ENCODE results near the gene ZNF391.
"Not testable (repeated sequence)": the region's sequence is repeated elsewhere in the genome, so short reads cannot be mapped to it uniquely, and the experiment has no call there.

ZNF391 gene

GRCh38 chr6:27422651-27423332 lies 34.2 kb downstream of the ZNF391 start:
- DNase-seq (ENCODE audit: low read depth): no peak
- TF ChIP-seq CTCF (conservative IDR thresholded peaks at IDR 0.05; ENCODE audit: low read depth, low read length): no peak
- H3K4me3 ChIP-seq (ENCODE audit: low read length): peak overlapping the region; percentile 28

GRCh38 chr6:27424851-27425250 lies 36.3 kb downstream of the ZNF391 start:
- not testable (repeated sequence) for H3K4me3 ChIP-seq (ENCODE audit: low read length); DNase-seq (ENCODE audit: low read depth)

GRCh38 chr6:27426045-27426620 lies 37.6 kb downstream of the ZNF391 start:
- no peak overlapping the region for H3K4me3 ChIP-seq (ENCODE audit: low read length)
- no peak for TF ChIP-seq CTCF (conservative IDR thresholded peaks at IDR 0.05; ENCODE audit: low read depth, low read length)
- DNase-seq (ENCODE audit: low read depth): no peak

- H3K4me3 ChIP-seq (ENCODE audit: low read length): no peak overlapping the region
- no peak for DNase-seq (ENCODE audit: low read depth)
- no peak for TF ChIP-seq CTCF (conservative IDR thresholded peaks at IDR 0.05; ENCODE audit: low read depth, low read length)
Observed at GRCh38 chr6:27428502-27428901, 39.9 kb downstream of the ZNF391 start.

- TF ChIP-seq CTCF (conservative IDR thresholded peaks at IDR 0.05; ENCODE audit: low read depth, low read length): no peak
- no peak for DNase-seq (ENCODE audit: low read depth)
- no peak overlapping the region for H3K4me3 ChIP-seq (ENCODE audit: low read length)
Observed at GRCh38 chr6:27428966-27429365, 40.4 kb downstream of the ZNF391 start.

GRCh38 chr6:27433714-27434113 lies 45.2 kb downstream of the ZNF391 start:
- no peak for DNase-seq (ENCODE audit: low read depth)
- TF ChIP-seq CTCF (conservative IDR thresholded peaks at IDR 0.05; ENCODE audit: low read depth, low read length): no peak
- no peak overlapping the region for H3K4me3 ChIP-seq (ENCODE audit: low read length)

- DNase-seq (ENCODE audit: low read depth): no peak
- TF ChIP-seq CTCF (conservative IDR thresholded peaks at IDR 0.05; ENCODE audit: low read depth, low read length): no peak
- no peak overlapping the region for H3K4me3 ChIP-seq (ENCODE audit: low read length)
Observed at GRCh38 chr6:27439371-27439770, 50.8 kb downstream of the ZNF391 start.

Data from retinal pigment epithelial cell (primary cell).